CD4-positive, alpha-beta T cell treated with Interleukin-6 at 100 ng/mL for 8 hours (primary cell): ENCODE results near the gene WNT3.

Experiments used
- DNase-seq: peaks from one replicate; pipeline ENCODE4 v3.0.0-alpha.2; 2020; ENCODE audit warnings: mixed read lengths, low spot score

The WNT3 gene

GRCh38 chr17:46730679-46731078 lies 87.8 kb downstream of the WNT3 start:
- no peak for DNase-seq

DNA sequence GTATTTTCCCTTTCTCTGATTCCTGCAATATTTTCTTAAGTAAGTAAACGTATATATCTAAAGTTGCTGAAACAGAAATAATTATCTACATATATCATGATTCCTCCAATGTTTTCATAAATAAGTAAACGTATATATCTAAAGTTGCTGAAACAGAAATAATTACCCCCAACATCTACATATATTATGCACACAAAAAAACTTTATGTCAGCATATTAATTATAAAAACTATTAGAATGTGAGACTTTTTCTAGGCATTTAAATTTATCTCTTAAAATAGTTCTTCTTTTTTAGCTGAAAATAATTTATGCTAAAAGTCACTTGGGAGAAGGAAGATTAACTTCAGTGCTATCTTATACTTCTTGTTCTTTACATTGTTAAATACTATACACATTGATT lies 88.5 kb downstream of the WNT3 start:
- DNase-seq = no peak

DNA sequence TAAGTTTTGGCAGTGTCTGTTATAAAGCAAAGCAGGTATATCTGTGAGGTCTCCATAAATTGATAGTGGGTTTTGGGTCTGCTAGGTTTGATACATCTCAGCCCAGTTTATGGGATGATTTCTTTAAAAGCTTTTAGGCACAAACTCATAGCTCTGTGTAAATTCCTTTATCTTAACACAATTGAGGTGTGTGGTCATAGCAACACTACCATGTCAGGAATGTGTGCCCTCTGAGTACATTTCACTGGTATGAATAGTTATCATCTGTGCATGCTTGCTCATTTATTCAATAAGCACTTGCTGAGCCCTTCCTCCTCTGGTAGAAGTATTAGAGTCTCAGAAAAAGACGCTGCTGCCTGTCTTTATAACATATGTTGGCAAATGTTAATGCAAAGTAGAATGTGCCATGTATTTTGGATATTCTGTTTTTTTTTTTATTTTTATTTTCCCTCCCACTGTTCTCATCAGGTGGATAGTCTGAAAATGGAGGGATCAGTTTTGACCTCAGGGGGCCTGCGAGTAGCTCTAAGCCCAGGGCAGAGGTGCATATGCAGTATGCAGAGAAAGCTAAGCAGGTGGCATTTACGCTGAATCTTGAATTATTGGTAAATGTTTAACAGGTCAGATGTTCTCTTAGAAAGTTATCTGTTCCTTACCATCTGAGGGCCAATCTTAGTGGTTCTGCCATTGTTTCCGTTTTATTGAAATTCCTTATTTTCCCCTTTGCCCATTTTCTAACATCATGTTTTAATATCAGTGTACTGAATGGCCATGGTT lies 90.7 kb downstream of the WNT3 start:
- DNase-seq = no peak

DNA sequence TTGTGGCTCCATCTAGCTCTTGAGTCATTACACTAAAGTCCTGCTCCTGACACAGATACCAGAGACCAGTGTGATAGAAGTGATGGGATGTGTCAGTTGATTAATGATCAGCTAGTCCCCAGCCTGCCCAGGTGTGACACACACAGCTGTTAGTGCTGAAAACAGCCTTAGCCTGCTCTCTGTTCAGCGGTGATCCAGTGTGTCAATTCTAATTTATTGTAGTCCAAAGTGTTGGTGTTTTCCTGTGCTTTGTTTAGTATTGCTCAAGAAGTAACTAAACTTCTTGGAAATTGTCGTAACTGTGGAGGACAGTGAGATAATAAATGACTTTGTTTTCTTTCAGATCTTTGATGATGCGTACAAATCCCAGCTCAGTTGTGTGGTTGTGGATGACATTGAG lies 92.3 kb downstream of the WNT3 start:
- DNase-seq = no peak

DNA sequence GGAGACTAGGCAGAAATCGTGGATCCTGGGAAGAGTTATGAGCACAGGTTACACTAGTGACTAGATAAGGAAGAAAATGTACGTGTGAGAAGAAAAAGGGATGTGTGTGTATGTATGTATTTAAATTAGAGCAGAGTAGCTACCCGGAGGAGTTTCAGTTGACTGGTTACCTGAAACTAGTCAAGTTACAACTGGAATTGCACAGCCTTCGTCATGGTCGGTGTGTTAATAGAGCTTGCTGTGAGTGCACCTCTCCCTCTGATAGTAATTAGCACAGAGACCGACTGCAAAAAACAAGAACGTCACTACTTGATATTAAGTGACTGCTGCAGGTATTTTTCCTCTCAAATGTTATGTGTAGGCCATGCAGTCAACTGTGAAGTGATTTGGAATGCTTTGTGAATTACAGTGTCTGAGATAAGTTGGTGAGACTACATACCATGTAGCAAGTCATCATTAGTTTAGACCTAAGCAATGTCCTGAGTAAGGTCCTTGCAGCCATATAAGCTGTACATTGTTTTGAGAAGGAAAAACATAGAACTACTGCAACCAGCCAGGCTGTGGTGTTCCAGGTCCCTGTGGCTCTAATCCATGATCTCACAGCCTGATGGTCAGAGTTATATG lies 95.7 kb downstream of the WNT3 start:
- DNase-seq = no peak

- no peak for DNase-seq
These were observed 98.1 kb downstream of the WNT3 start for GRCh38 chr17:46720408-46720807.

- no peak for DNase-seq
These were observed 98.6 kb downstream of the WNT3 start for GRCh38 chr17:46719891-46720290.

- DNase-seq = no peak
These were observed 100.5 kb downstream of the WNT3 start for GRCh38 chr17:46717999-46718398.
